Epidermal melanocyte (primary cell): ENCODE data around the gene CCDC69.
"Not testable (repeated sequence)": the region's sequence is repeated elsewhere in the genome, so short reads cannot be mapped to it uniquely, and the experiment has no call there.

Source experiments
- DNase-seq: peaks from one replicate; pipeline ENCODE4 v3.0.0; 2011; ENCODE audit warnings: low spot score; ENCODE audit not compliant: insufficient read length

The CCDC69 gene

GRCh38 chr5:151223447-151224264, at the start of gene CCDC69:
TSS of gene CCDC69 (minus strand) at chr5:151224092. CDS start at chr5:151223970, 122 bp downstream.
- peak; percentile 58 for DNase-seq

GRCh38 chr5:151271336-151271735, 47.4 kb upstream of the CCDC69 start:
- DNase-seq: no peak

- no peak for DNase-seq
Observed at GRCh38 chr5:151270599-151270998, 46.7 kb upstream of the CCDC69 start.

- DNase-seq: no peak
Observed at GRCh38 chr5:151267491-151268260, 43.8 kb upstream of the CCDC69 start.

- no peak for DNase-seq
Observed at GRCh38 chr5:151264113-151264512, 40.2 kb upstream of the CCDC69 start.

GRCh38 chr5:151262532-151262931, 38.6 kb upstream of the CCDC69 start:
- DNase-seq: no peak

- no peak for DNase-seq
Observed at GRCh38 chr5:151259931-151260330, 36.0 kb upstream of the CCDC69 start.

- DNase-seq: no peak
Observed at GRCh38 chr5:151258816-151259215, 34.9 kb upstream of the CCDC69 start.

GRCh38 chr5:151258201-151258611, 34.3 kb upstream of the CCDC69 start:
- DNase-seq: no peak

- DNase-seq: no peak
Observed at GRCh38 chr5:151257731-151258181, 33.9 kb upstream of the CCDC69 start.

GRCh38 chr5:151255621-151256286, 31.9 kb upstream of the CCDC69 start:
- no peak for DNase-seq

GRCh38 chr5:151254990-151255389, 31.1 kb upstream of the CCDC69 start:
- DNase-seq: not testable (repeated sequence)

- DNase-seq: no peak
Observed at GRCh38 chr5:151254556-151254955, 30.7 kb upstream of the CCDC69 start.

- DNase-seq: no peak
Observed at GRCh38 chr5:151253605-151253950, 29.7 kb upstream of the CCDC69 start.

- DNase-seq: peak; percentile 94
Observed at GRCh38 chr5:151252762-151253604, 29.1 kb upstream of the CCDC69 start, which contains the start of gene GM2A. TSS of gene GM2A (plus strand) at chr5:151253185. CDS start at chr5:151253217, 32 bp downstream.

GRCh38 chr5:151251621-151252020, 27.7 kb upstream of the CCDC69 start:
- DNase-seq: no peak

GRCh38 chr5:151251001-151251551, 27.2 kb upstream of the CCDC69 start:
- no peak for DNase-seq

GRCh38 chr5:151250346-151251000, 26.6 kb upstream of the CCDC69 start:
- no peak for DNase-seq

- no peak for DNase-seq
Observed at GRCh38 chr5:151249281-151249680, 25.4 kb upstream of the CCDC69 start.

GRCh38 chr5:151248651-151249050, 24.8 kb upstream of the CCDC69 start:
- DNase-seq: no peak
